CD14-positive monocyte (primary cell): ENCODE results near the gene ABCA7. TPM values are rescaled to one million over a fixed set of nuclear protein-coding genes. Genes with fewer than 3 reads are reported as not detected.

ENCODE experiments used
- DNase-seq, 3 donors: peaks; one replicate each; pipeline ENCODE4 v3.0.0-alpha.2; 2011 to 2022
- H2AFZ ChIP-seq: 2 replicates; pipeline ENCODE4 v1.6.0; 2012; ENCODE audit warnings: mild to moderate bottlenecking, low read depth, low read length, inconsistent platforms; ENCODE audit not compliant: insufficient read depth, poor library complexity, severe bottlenecking
- H3K27ac ChIP-seq, 2 donors: 1 replicate in 1 of 2; 2 replicates in 1 of 2; pipeline ENCODE4 v1.5.1; 2012 to 2013; ENCODE audit warnings: low read length in 2 of 2, control low read depth in 1 of 2, inconsistent platforms in 1 of 2, low read depth in 1 of 2, mild to moderate bottlenecking in 1 of 2
- H3K27me3 ChIP-seq, 2 donors: one replicate each; pipeline versions ENCODE4 v1.6.0 to v1.6.1; 2011 to 2013; ENCODE audit warnings: low read length in 2 of 2; ENCODE audit not compliant: control insufficient read depth in 2 of 2, insufficient read depth in 2 of 2
- H3K36me3 ChIP-seq, 2 donors: replicated peaks in 1 of 2; 1 replicate in 1 of 2; 2 replicates in 1 of 2; pipeline versions ENCODE4 v1.5.1 to v1.6.1; 2012 to 2013; ENCODE audit warnings: low read length in 2 of 2, control low read depth in 1 of 2, inconsistent platforms in 1 of 2, mild to moderate bottlenecking in 1 of 2; ENCODE audit not compliant: insufficient read depth in 2 of 2, control insufficient read depth in 1 of 2
- H3K4me1 ChIP-seq, 2 donors: 1 replicate in 1 of 2; 2 replicates in 1 of 2; pipeline versions ENCODE4 v1.5.1 to v1.6.1; 2012 to 2013; ENCODE audit warnings: low read length in 2 of 2, control low read depth in 1 of 2, inconsistent platforms in 1 of 2, mild to moderate bottlenecking in 1 of 2, moderate library complexity in 1 of 2; ENCODE audit not compliant: insufficient read depth in 2 of 2, control insufficient read depth in 1 of 2
- H3K4me2 ChIP-seq: replicated peaks from 2 replicates; pipeline ENCODE3; 2012; ENCODE audit warnings: low read length, moderate library complexity, mild to moderate bottlenecking; ENCODE audit not compliant: poor library complexity, severe bottlenecking; ENCODE audit errors: extremely low read depth
- H3K4me3 ChIP-seq, 3 experiments: fragments of 200-600 bp in 1 of 3; sonication (generic) in 1 of 3; replicated peaks in 1 of 3; 1 replicate in 2 of 3; 2 replicates in 1 of 3; pipeline ENCODE4 v1.5.1; 2011 to 2013; ENCODE audit warnings: low read length in 3 of 3, mild to moderate bottlenecking in 3 of 3, control low read depth in 2 of 3, low read depth in 2 of 3, inconsistent platforms in 1 of 3, moderate library complexity in 1 of 3
- H3K79me2 ChIP-seq: 2 replicates; pipeline ENCODE4 v1.6.0; 2012; ENCODE audit warnings: mild to moderate bottlenecking, control low read depth, inconsistent platforms, low read length, moderate library complexity; ENCODE audit not compliant: insufficient read depth
- H3K9ac ChIP-seq: 2 replicates; pipeline ENCODE4 v1.6.0; 2017; ENCODE audit warnings: low read length, mild to moderate bottlenecking; ENCODE audit not compliant: insufficient read depth, poor library complexity, severe bottlenecking
- H3K9me3 ChIP-seq, 2 donors: replicated peaks in 1 of 2; 1 replicate in 1 of 2; 2 replicates in 1 of 2; pipeline versions ENCODE4 v1.5.1 to v1.6.1; 2012 to 2013; ENCODE audit warnings: low read length in 2 of 2, control low read depth in 1 of 2; ENCODE audit not compliant: control insufficient read depth in 1 of 2, insufficient read depth in 1 of 2
- H4K20me1 ChIP-seq: 2 replicates; pipeline ENCODE4 v1.6.0; 2012; ENCODE audit warnings: mild to moderate bottlenecking, low read length, control low read depth, moderate library complexity; ENCODE audit not compliant: insufficient read depth
- H3K27ac Mint-ChIP-seq, 7 donors: one replicate each; pipeline ENCODE4 v1.8.0; 2020; ENCODE audit warnings: mild to moderate bottlenecking in 7 of 7, mixed read lengths in 7 of 7, moderate library complexity in 6 of 7, inconsistent platforms in 2 of 7
- H3K27me3 Mint-ChIP-seq, 3 donors: one replicate each; pipeline ENCODE4 v1.8.0; 2021 to 2022; ENCODE audit warnings: low read depth in 3 of 3, mild to moderate bottlenecking in 3 of 3, mixed read lengths in 3 of 3, moderate library complexity in 3 of 3, inconsistent platforms in 1 of 3
- H3K36me3 Mint-ChIP-seq, 2 donors: one replicate each; pipeline ENCODE4 v1.8.0; 2020; ENCODE audit warnings: mixed read lengths in 2 of 2, inconsistent platforms in 1 of 2, mild to moderate bottlenecking in 1 of 2
- H3K4me1 Mint-ChIP-seq: one replicate; pipeline ENCODE4 v1.8.0; 2020; ENCODE audit warnings: mild to moderate bottlenecking, mixed read lengths
- H3K4me3 Mint-ChIP-seq, 2 donors: one replicate each; pipeline ENCODE4 v1.8.0; 2020; ENCODE audit warnings: mild to moderate bottlenecking in 2 of 2, mixed read lengths in 2 of 2, moderate library complexity in 1 of 2
- H3K9me3 Mint-ChIP-seq, 7 donors: one replicate each; pipeline ENCODE4 v1.8.0; 2020 to 2022; ENCODE audit warnings: mixed read lengths in 7 of 7, mild to moderate bottlenecking in 6 of 7, moderate library complexity in 6 of 7, inconsistent platforms in 2 of 7
- CTCF ChIP-seq: fragments of 200-600 bp; IDR thresholded peaks from one replicate; pipeline ENCODE4 v1.8.0; 2022; ENCODE audit warnings: antibody characterized with exemption, mild to moderate bottlenecking
- WGBS: methylation state at CpG from one replicate; pipeline ENCODE4 v1.1.5; 2013; ENCODE audit warnings: missing lambda C conversion rate; ENCODE audit not compliant: insufficient coverage; 5-methylcytosine and 5-hydroxymethylcytosine counted together
- intact Hi-C, 2 donors: fragments of 100-400 bp; cut with micrococcal nuclease; formaldehyde crosslinking; loops; one replicate each; pipeline versions ENCODE4 v1.15.0 to v1.15.1; 2023
- polyA plus RNA-seq, 3 donors: library from polyadenylated mRNA; depleted of rRNA in 1 of 3; unstranded in 2 of 3; stranded (reverse) in 1 of 3; fragments of 300-500 nt in 2 of 3; fragments of >200 nt in 1 of 3; fragmentation: Illumina TruSeq in 2 of 3; gene quantifications; 1 replicate in 2 of 3; 2 replicates in 1 of 3; pipeline ENCODE4 v1.2.3, GENCODE V29; 2012 to 2021

Gene ABCA7
- polyA plus RNA-seq, 3 donors: 1.7 to 104 (median 7.8) TPM

DNA sequence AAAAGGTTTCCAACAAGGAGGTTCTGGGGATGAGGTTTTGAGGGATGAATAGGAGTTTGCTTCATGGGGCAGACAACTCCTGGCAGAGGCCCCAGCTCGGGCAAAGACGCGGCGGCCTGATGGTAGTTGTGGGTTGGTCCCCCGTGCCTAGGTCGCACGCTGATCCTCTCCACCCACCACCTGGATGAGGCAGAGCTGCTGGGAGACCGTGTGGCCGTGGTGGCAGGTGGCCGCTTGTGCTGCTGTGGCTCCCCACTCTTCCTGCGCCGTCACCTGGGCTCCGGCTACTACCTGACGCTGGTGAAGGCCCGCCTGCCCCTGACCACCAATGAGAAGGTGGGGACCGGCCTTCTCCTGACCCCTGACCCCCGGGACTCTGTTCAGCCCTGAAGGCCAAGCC lies 11.9 kb downstream of the ABCA7 start:
- no peak overlapping the region for H3K4me3 ChIP-seq
- H3K9me3 ChIP-seq: peaks cover 6 to 7% of the 10 kb centered on the region in 2 donors
- WGBS: 85% methylated on average over 10 of the region's 17 CpGs
- peaks cover 39 to 67% of the 10 kb centered on the region in 2 donors for H3K36me3 ChIP-seq
- no peaks in the 10 kb centered on the region for H3K79me2 ChIP-seq
- peaks cover 3 to 6% of the 10 kb centered on the region in 2 donors for H3K4me1 ChIP-seq
- peaks cover 41 to 46% of the 10 kb centered on the region in 2 donors for H3K36me3 Mint-ChIP-seq
- H4K20me1 ChIP-seq: peaks cover 24% of the 10 kb centered on the region
- no peak overlapping the region for H2AFZ ChIP-seq
- H3K9me3 Mint-ChIP-seq: peaks cover 6 to 16% (median 12%) of the 10 kb centered on the region in 7 donors
- no peak overlapping the region for H3K27ac ChIP-seq
- H3K4me1 Mint-ChIP-seq: no peaks in the 10 kb centered on the region
- no peak overlapping the region for H3K27ac Mint-ChIP-seq
- no peak for DNase-seq
- peaks cover 0 to 5% (median 0%) of the 10 kb centered on the region in 3 donors for H3K27me3 Mint-ChIP-seq
- H3K4me2 ChIP-seq: no peak overlapping the region
- intact Hi-C loops: no loop called here
- no peaks in the 10 kb centered on the region for H3K27me3 ChIP-seq
- no peak overlapping the region for H3K9ac ChIP-seq
- H3K4me3 Mint-ChIP-seq: no peak overlapping the region
- no peak for TF ChIP-seq CTCF

DNA sequence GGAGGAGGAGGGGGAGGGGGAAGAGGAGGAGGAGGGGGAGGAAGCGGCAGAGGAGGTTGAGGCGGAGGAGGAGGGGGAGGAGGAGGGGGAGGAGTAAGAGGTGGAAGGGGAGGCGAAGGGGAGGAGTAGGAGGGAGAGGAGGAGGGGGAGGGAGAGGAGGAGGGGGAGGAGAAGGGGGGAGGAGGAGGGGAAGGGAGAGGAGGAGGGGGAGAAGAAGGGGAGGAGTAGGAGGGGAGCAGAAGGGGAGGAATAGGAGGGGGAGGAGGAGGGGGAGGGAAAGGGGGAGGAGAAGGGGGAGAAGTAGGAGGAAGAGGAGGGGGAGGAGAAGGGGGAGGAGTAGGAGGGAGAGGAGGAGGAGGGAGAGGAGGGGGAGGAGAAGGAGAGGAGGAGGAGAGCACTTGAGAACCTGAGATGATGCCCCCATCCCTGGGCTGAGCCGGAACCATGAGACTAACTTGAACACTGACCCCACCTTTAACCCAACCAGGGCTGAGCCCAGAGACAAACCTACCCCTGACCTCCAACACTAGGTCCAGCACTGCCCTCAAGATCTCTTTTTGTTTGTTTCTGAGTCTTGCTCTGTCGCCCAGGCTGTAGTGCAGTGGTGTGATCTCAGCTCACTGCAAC lies 12.6 kb downstream of the ABCA7 start:
- Mint-ChIP-seq H3K4me3 (no peak overlapping the region), H3K4me1 (peaks cover 3% of the 10 kb centered on the region), H3K27me3 (peaks cover 0 to 5% (median 0%) of the 10 kb centered on the region in 3 donors), H3K27ac (peak overlapping the region in 1 of 7 donors; percentile 25), H3K36me3 (peaks cover 46 to 53% of the 10 kb centered on the region in 2 donors), H3K9me3 (peaks cover 9 to 23% (median 17%) of the 10 kb centered on the region in 7 donors)
- Histone ChIP-seq H3K4me3 (no peak overlapping the region), H3K79me2 (no peaks in the 10 kb centered on the region), H3K4me2 (no peak overlapping the region), H3K9ac (no peak overlapping the region), H3K9me3 (peaks cover 13% of the 10 kb centered on the region in 2 donors), H3K36me3 (peaks cover 43 to 67% of the 10 kb centered on the region in 2 donors), H3K27me3 (no peaks in the 10 kb centered on the region), H3K4me1 (no peaks in the 10 kb centered on the region), H4K20me1 (peaks cover 17% of the 10 kb centered on the region), H3K27ac (no peak overlapping the region), H2AFZ (no peak overlapping the region)
- no peak for TF ChIP-seq CTCF
- WGBS: 100% methylated on average over 1 of the region's 5 CpGs
- no peak for DNase-seq
- intact Hi-C loops: no loop called here
